K562 (cell line): Measurements from ENCODE around the gene SZT2. TPM values are rescaled to one million over a fixed set of nuclear protein-coding genes. Genes with fewer than 3 reads are reported as not detected.

ENCODE experiments used
- CBX8 ChIP-seq: fragments of 200-600 bp; sonication (generic); IDR thresholded peaks from 2 replicates; pipeline ENCODE4 v1.6.1; 2012; ENCODE audit warnings: borderline replicate concordance, mixed run types, low read depth, mild to moderate bottlenecking, moderate library complexity, mixed read lengths, low read length, control low read depth, inconsistent platforms; ENCODE audit not compliant: poor library complexity, severe bottlenecking; ENCODE audit errors: extremely low read depth
- CCAR2 ChIP-seq: fragments of 200-400 bp; formaldehyde crosslinking; IDR thresholded peaks from 2 replicates; pipeline ENCODE4 v1.6.1; 2017; ENCODE audit warnings: mild to moderate bottlenecking, low read depth, low read length
- CCNT2 ChIP-seq: IDR thresholded peaks from 2 replicates; pipeline ENCODE4 v1.6.1; 2011; ENCODE audit warnings: borderline replicate concordance, low read depth, mild to moderate bottlenecking, moderate library complexity, mixed read lengths, low read length; ENCODE audit not compliant: insufficient read length; ENCODE audit errors: extremely low read depth
- CEBPB ChIP-seq: fragments of 450-650 bp; IDR thresholded peaks from 2 replicates; pipeline ENCODE4 v1.6.1; 2016; ENCODE audit warnings: missing genetic modification characterization, missing compliant biosample characterization
- CREM ChIP-seq: IDR thresholded peaks from 2 replicates; pipeline ENCODE4 v1.6.1; 2014; ENCODE audit warnings: antibody characterized with exemption, low read depth
- ERF ChIP-seq: fragments of 450-650 bp; formaldehyde crosslinking; IDR thresholded peaks from 2 replicates; pipeline ENCODE4 v1.4.0; 2020; ENCODE audit warnings: mild to moderate bottlenecking, mixed read lengths
- HDAC2 ChIP-seq: fragments of 450-650 bp; IDR thresholded peaks from 2 replicates; pipeline ENCODE4 v1.6.1; 2016; ENCODE audit warnings: mild to moderate bottlenecking
- HMG20B ChIP-seq: fragments of 250-450 bp; sonication (Bioruptor Pico); IDR thresholded peaks from 2 replicates; pipeline ENCODE4 v1.5.0; 2021; ENCODE audit warnings: mild to moderate bottlenecking
- IRF1 ChIP-seq: sonication (generic); formaldehyde crosslinking; IDR thresholded peaks from 2 replicates; pipeline ENCODE4 v1.8.0; 2022; ENCODE audit warnings: missing genetic modification reagents, mild to moderate bottlenecking, borderline replicate concordance
- KDM1A ChIP-seq, 2 experiments: fragments of 450-650 bp; IDR thresholded peaks; 2 replicates each; pipeline ENCODE4 v1.6.1; 2016; ENCODE audit warnings: mild to moderate bottlenecking in 2 of 2
- MBD2 ChIP-seq: sonication (generic); IDR thresholded peaks from 2 replicates; pipeline ENCODE4 v1.6.1; 2016; ENCODE audit warnings: low read depth, borderline replicate concordance
- NCOA2 ChIP-seq, 2 experiments: fragments of 450-650 bp; IDR thresholded peaks; 2 replicates each; pipeline ENCODE4 v1.6.1; 2018; ENCODE audit warnings: mild to moderate bottlenecking in 2 of 2, moderate library complexity in 1 of 2; ENCODE audit not compliant: partially characterized antibody in 2 of 2
- POLR3G ChIP-seq: IDR thresholded peaks from 2 replicates; pipeline ENCODE4 v1.6.1; 2011; ENCODE audit not compliant: insufficient read length, insufficient replicate concordance; ENCODE audit errors: extremely low read depth
- PYGO2 ChIP-seq: fragments of 450-650 bp; IDR thresholded peaks from 2 replicates; pipeline ENCODE4 v1.6.1; 2016; ENCODE audit warnings: mild to moderate bottlenecking, missing genetic modification characterization, moderate library complexity, missing compliant biosample characterization
- SMARCC2 ChIP-seq: fragments of 450-650 bp; IDR thresholded peaks from 2 replicates; pipeline ENCODE4 v1.6.1; 2017; ENCODE audit warnings: antibody characterized with exemption, moderate library complexity, mild to moderate bottlenecking, low read depth
- SMARCE1 ChIP-seq: fragments of 450-650 bp; IDR thresholded peaks from 2 replicates; pipeline ENCODE4 v1.7.1; 2016; ENCODE audit warnings: mild to moderate bottlenecking
- SMC3 ChIP-seq: conservative IDR thresholded peaks from 2 replicates; pipeline ENCODE4 v1.6.1; 2011; ENCODE audit warnings: low read depth, low read length, improper control_type of control experiment; ENCODE audit not compliant: insufficient read depth
- SRSF9 ChIP-seq: fragments of 200-400 bp; formaldehyde crosslinking; IDR thresholded peaks from 2 replicates; pipeline ENCODE4 v1.6.1; 2017; ENCODE audit warnings: low read depth, low read length, borderline replicate concordance
- STAT5A ChIP-seq: IDR thresholded peaks from 2 replicates; pipeline ENCODE4 v1.6.1; 2012; ENCODE audit warnings: low read length, inconsistent platforms, borderline replicate concordance
- TBP ChIP-seq: optimal IDR thresholded peaks from 2 replicates; pipeline ENCODE3; 2011; ENCODE audit warnings: low read depth, low read length, improper control_type of control experiment
- TCF15 ChIP-seq: fragments of 250-450 bp; sonication (Bioruptor Pico); IDR thresholded peaks from 2 replicates; pipeline ENCODE4 v1.8.0; 2022; ENCODE audit warnings: moderate library complexity, mild to moderate bottlenecking, inconsistent platforms
- YBX1 ChIP-seq: fragments of 450-650 bp; IDR thresholded peaks from 2 replicates; pipeline ENCODE4 v1.7.1; 2016; ENCODE audit warnings: mild to moderate bottlenecking
- ZFP30 ChIP-seq: fragments of 250-450 bp; sonication (Bioruptor Pico); IDR thresholded peaks from 2 replicates; pipeline ENCODE4 v1.8.0; 2022; ENCODE audit warnings: moderate library complexity, mild to moderate bottlenecking, inconsistent platforms, borderline replicate concordance
- ZNF76 ChIP-seq: fragments of 250-450 bp; sonication (Bioruptor Pico); IDR thresholded peaks from 2 replicates; pipeline ENCODE4 v1.4.0; 2020; ENCODE audit warnings: mild to moderate bottlenecking, moderate library complexity, borderline replicate concordance
- polyA plus RNA-seq, 8 experiments: library from polyadenylated mRNA; depleted of rRNA in 4 of 8; stranded (reverse) in 5 of 8; unstranded in 3 of 8; fragments of >200 nt; fragmentation: Nextera tagmentation in 2 of 8; fragmentation: Illumina TruSeq in 1 of 8; extraction: Ambion mirVana in 2 of 8; extraction: Trizol in 1 of 8; gene quantifications; 2 replicates each; pipeline versions ENCODE4 v1.2.1 to v1.2.3, GENCODE V29; 2011 to 2014; ENCODE audit warnings: inconsistent platforms in 1 of 8, missing spikeins in 1 of 8
- total RNA-seq, 7 experiments: library from RNA; depleted of rRNA in 6 of 7; stranded (reverse); fragments of >200 nt in 6 of 7; fragmentation: Illumina TruSeq in 2 of 7; extraction: Trizol in 2 of 7; gene quantifications; 2 replicates each; pipeline versions ENCODE4 v1.2.1 to v1.2.3, GENCODE V29; 2011 to 2021; ENCODE audit warnings: low replicate concordance in 1 of 7
- TF ChIP-seq, protein P1 (sequence below): fragments of 450-650 bp; IDR thresholded peaks from 2 replicates; pipeline ENCODE4 v1.7.1; 2018; ENCODE audit warnings: mild to moderate bottlenecking, low read depth; ENCODE audit not compliant: partially characterized antibody

Gene SZT2
- total and polyA plus RNA-seq, 9 of the 15 experiments (the other 6 are each of a cell fraction or from before 2014, with no cell fraction given), result 0.88 to 31.0 (median 12.8) TPM

- TF ChIP-seq IRF1 (CRISPR knock-in tag) (no peak; the same call in 1 of the 2 replicates), MBD2 (0 out of 2 replicates have a peak, but pooled peaks have one; percentile 42), STAT5A (peak; percentile 46; the same call in 1 of the 2 replicates), NCOA2 (IDR thresholded peaks at IDR 0.05; ENCODE audit: partially characterized antibody in 2 of 2) (no peak), CCAR2 (no peak), SMC3 (no peak), CEBPB (tag) (no peak), KDM1A (IDR thresholded peaks at IDR 0.05) (peak; percentile 74), SMARCC2 (peak; percentile 40; the same call in 1 of the 2 replicates), YBX1 (no peak), POLR3G (no peak), CCNT2 (peak; percentile 83), CBX8 (no peak), ZNF76 (CRISPR knock-in tag) (no peak), CREM (no peak), ERF (CRISPR knock-in tag) (no peak), TBP (no peak), HDAC2 (peak; percentile 56; the same call in 1 of the 2 replicates), PYGO2 (no peak), SRSF9 (no peak), SMARCE1 (peak; percentile 68), ZFP30 (no peak), TCF15 (no peak), HMG20B (CRISPR knock-in tag) (no peak)
- TF ChIP-seq, protein P1, sequence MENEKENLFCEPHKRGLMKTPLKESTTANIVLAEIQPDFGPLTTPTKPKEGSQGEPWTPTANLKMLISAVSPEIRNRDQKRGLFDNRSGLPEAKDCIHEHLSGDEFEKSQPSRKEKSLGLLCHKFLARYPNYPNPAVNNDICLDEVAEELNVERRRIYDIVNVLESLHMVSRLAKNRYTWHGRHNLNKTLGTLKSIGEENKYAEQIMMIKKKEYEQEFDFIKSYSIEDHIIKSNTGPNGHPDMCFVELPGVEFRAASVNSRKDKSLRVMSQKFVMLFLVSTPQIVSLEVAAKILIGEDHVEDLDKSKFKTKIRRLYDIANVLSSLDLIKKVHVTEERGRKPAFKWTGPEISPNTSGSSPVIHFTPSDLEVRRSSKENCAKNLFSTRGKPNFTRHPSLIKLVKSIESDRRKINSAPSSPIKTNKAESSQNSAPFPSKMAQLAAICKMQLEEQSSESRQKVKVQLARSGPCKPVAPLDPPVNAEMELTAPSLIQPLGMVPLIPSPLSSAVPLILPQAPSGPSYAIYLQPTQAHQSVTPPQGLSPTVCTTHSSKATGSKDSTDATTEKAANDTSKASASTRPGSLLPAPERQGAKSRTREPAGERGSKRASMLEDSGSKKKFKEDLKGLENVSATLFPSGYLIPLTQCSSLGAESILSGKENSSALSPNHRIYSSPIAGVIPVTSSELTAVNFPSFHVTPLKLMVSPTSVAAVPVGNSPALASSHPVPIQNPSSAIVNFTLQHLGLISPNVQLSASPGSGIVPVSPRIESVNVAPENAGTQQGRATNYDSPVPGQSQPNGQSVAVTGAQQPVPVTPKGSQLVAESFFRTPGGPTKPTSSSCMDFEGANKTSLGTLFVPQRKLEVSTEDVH, result no peak
These were observed 22.4 kb upstream of the SZT2 start (continued) for GRCh38 chr1:43367026-43367903.
